WTC11 (cell line): Measurements from ENCODE around the gene RPTOR. TPM values are rescaled to one million over a fixed set of nuclear protein-coding genes. Genes with fewer than 3 reads are reported as not detected.

Experiments
- ATAC-seq: fragments of 200-7000 bp; cut with Tn5 transposase; 2 replicates; pipeline ENCODE4 v1.10.0; 2021; ENCODE audit warnings: mild to moderate bottlenecking, moderate library complexity
- CTCF ChIA-PET: fragments of 300-600 bp; sonication (Branson Sonifier 250); formaldehyde crosslinking; loops from one replicate; lab custom pipeline; 2021; ENCODE audit warnings: antibody characterized with exemption; lab: Charles Lee
- POLR2A ChIA-PET: fragments of 350-600 bp; sonication (Branson Sonifier 250); formaldehyde crosslinking; loops from one replicate; lab custom pipeline; 2021; ENCODE audit warnings: antibody characterized with exemption; lab: Charles Lee
- DNase-seq: peaks from one replicate; pipeline ENCODE4 v3.0.0; 2021; ENCODE audit warnings: low spot score
- H3K27ac Mint-ChIP-seq: 2 replicates; pipeline ENCODE4 v1.8.0; 2021; ENCODE audit warnings: mixed read lengths
- H3K27me3 Mint-ChIP-seq: 2 replicates; pipeline ENCODE4 v1.8.0; 2021; ENCODE audit warnings: low read depth, mild to moderate bottlenecking, moderate library complexity, mixed read lengths
- H3K36me3 Mint-ChIP-seq: 2 replicates; pipeline ENCODE4 v1.8.0; 2021; ENCODE audit warnings: mixed read lengths
- H3K4me1 Mint-ChIP-seq: 2 replicates; pipeline ENCODE4 v1.8.0; 2022; ENCODE audit warnings: mixed read lengths
- H3K4me3 Mint-ChIP-seq: 2 replicates; pipeline ENCODE4 v1.8.0; 2021; ENCODE audit warnings: mild to moderate bottlenecking, moderate library complexity, mixed read lengths
- H3K9me3 Mint-ChIP-seq: 2 replicates; pipeline ENCODE4 v1.8.0; 2021; ENCODE audit warnings: mixed read lengths
- ATF1 ChIP-seq: sonication (generic); formaldehyde crosslinking; IDR thresholded peaks from 2 replicates; pipeline ENCODE4 v1.8.1; 2023; ENCODE audit warnings: mild to moderate bottlenecking, moderate library complexity, missing genetic modification reagents
- ATF3 ChIP-seq: sonication (generic); formaldehyde crosslinking; conservative IDR thresholded peaks from 2 replicates; pipeline ENCODE4 v1.8.1; 2022; ENCODE audit warnings: mild to moderate bottlenecking, missing genetic modification reagents
- CREM ChIP-seq: sonication (generic); formaldehyde crosslinking; IDR thresholded peaks from 2 replicates; pipeline ENCODE4 v1.8.1; 2022; ENCODE audit warnings: mild to moderate bottlenecking, missing genetic modification reagents, moderate library complexity
- E2F5 ChIP-seq: sonication (generic); formaldehyde crosslinking; IDR thresholded peaks from 2 replicates; pipeline ENCODE4 v1.8.1; 2022; ENCODE audit warnings: mild to moderate bottlenecking, moderate library complexity, missing genetic modification reagents
- ELF4 ChIP-seq: sonication (generic); formaldehyde crosslinking; IDR thresholded peaks from 2 replicates; pipeline ENCODE4 v1.8.1; 2022; ENCODE audit warnings: low read depth, mild to moderate bottlenecking, moderate library complexity, missing genetic modification reagents
- ERG ChIP-seq: fragments of 250-450 bp; sonication (Bioruptor Pico); IDR thresholded peaks from 2 replicates; pipeline ENCODE4 v1.8.0; 2021; ENCODE audit warnings: mild to moderate bottlenecking
- GABPB1 ChIP-seq: sonication (generic); formaldehyde crosslinking; IDR thresholded peaks from 2 replicates; pipeline ENCODE4 v1.8.1; 2023; ENCODE audit warnings: mild to moderate bottlenecking, missing genetic modification reagents
- GRHL2 ChIP-seq: fragments of 250-450 bp; sonication (Bioruptor Pico); IDR thresholded peaks from 2 replicates; pipeline ENCODE4 v1.8.0; 2022; ENCODE audit warnings: mild to moderate bottlenecking, moderate library complexity; ENCODE audit not compliant: insufficient replicate concordance, severe bottlenecking
- HMGXB4 ChIP-seq: sonication (generic); formaldehyde crosslinking; IDR thresholded peaks from 2 replicates; pipeline ENCODE4 v1.8.1; 2023; ENCODE audit warnings: mild to moderate bottlenecking, moderate library complexity, missing genetic modification reagents
- IRF2 ChIP-seq: sonication (generic); formaldehyde crosslinking; IDR thresholded peaks from 2 replicates; pipeline ENCODE4 v1.8.0; 2022; ENCODE audit warnings: low read depth, missing genetic modification reagents, borderline replicate concordance
- JUN ChIP-seq: sonication (generic); formaldehyde crosslinking; IDR thresholded peaks from 2 replicates; pipeline ENCODE4 v1.8.0; 2023; ENCODE audit warnings: mild to moderate bottlenecking, missing genetic modification reagents
- KAT7 ChIP-seq: sonication (generic); formaldehyde crosslinking; IDR thresholded peaks from 2 replicates; pipeline ENCODE4 v1.8.1; 2023; ENCODE audit warnings: missing genetic modification reagents, mild to moderate bottlenecking, borderline replicate concordance
- NFYB ChIP-seq: sonication (generic); formaldehyde crosslinking; conservative IDR thresholded peaks from 2 replicates; pipeline ENCODE4 v1.8.0; 2022; ENCODE audit warnings: low read depth, missing genetic modification reagents
- NR1H2 ChIP-seq: sonication (generic); formaldehyde crosslinking; IDR thresholded peaks from 2 replicates; pipeline ENCODE4 v1.9.0; 2021; ENCODE audit warnings: mild to moderate bottlenecking, moderate library complexity, missing genetic modification reagents
- NR2C2 ChIP-seq: sonication (generic); formaldehyde crosslinking; IDR thresholded peaks from 2 replicates; pipeline ENCODE4 v1.8.0; 2022; ENCODE audit warnings: mild to moderate bottlenecking, missing genetic modification reagents
- OVOL2 ChIP-seq: fragments of 250-450 bp; sonication (Bioruptor Pico); IDR thresholded peaks from 2 replicates; pipeline ENCODE4 v1.9.0; 2021; ENCODE audit warnings: mild to moderate bottlenecking, borderline replicate concordance
- PRRX2 ChIP-seq: fragments of 250-450 bp; sonication (Bioruptor Pico); IDR thresholded peaks from 2 replicates; pipeline ENCODE4 v1.8.0; 2021; ENCODE audit warnings: mild to moderate bottlenecking
- TEAD4 ChIP-seq: sonication (generic); formaldehyde crosslinking; IDR thresholded peaks from 2 replicates; pipeline ENCODE4 v1.8.0; 2022; ENCODE audit warnings: mild to moderate bottlenecking, missing genetic modification reagents
- TP53 ChIP-seq: sonication (generic); formaldehyde crosslinking; IDR thresholded peaks from 2 replicates; pipeline ENCODE4 v1.8.1; 2023; ENCODE audit warnings: mild to moderate bottlenecking, missing genetic modification reagents
- ZNF281 ChIP-seq: sonication (generic); formaldehyde crosslinking; IDR thresholded peaks from 2 replicates; pipeline ENCODE4 v1.8.0; 2023; ENCODE audit warnings: mild to moderate bottlenecking, missing genetic modification reagents
- ZNF317 ChIP-seq: sonication (generic); formaldehyde crosslinking; IDR thresholded peaks from 2 replicates; pipeline ENCODE4 v1.8.1; 2023; ENCODE audit warnings: low read depth, mild to moderate bottlenecking, moderate library complexity, missing genetic modification reagents, borderline replicate concordance
- total RNA-seq: library from RNA; stranded (reverse); gene quantifications from 3 replicates; pipeline ENCODE4 v1.2.3, GENCODE V29; 2021

The RPTOR gene
- total RNA-seq, 1 experiment from 2014 or later, result 41.0 TPM

GRCh38 chr17:80789356-80789902 lies 244.8 kb downstream of the RPTOR start:
- Mint-ChIP-seq H3K4me3 (no peak overlapping the region), H3K27me3 (no peaks in the 10 kb centered on the region), H3K4me1 (0 out of 2 replicates have a peak, but pooled peaks cover 12% of the 10 kb centered on the region), H3K27ac (0 out of 2 replicates have a peak overlapping the region, but pooled peaks have one; percentile 9), H3K9me3 (no peaks in the 10 kb centered on the region), H3K36me3 (no peaks in the 10 kb centered on the region)
- no peak for ATAC-seq
- DNase-seq, result no peak
- ChIA-PET CTCF (interaction anchor here (0.9 kb wide), 1 partner anchor 363 kb away, joined by 3 read pairs; no protein-coding TSS in a partner anchor), POLR2A (interaction anchor here (0.5 kb wide), 1 partner anchor 311 kb away, joined by 3 read pairs; no protein-coding TSS in a partner anchor)
- TF ChIP-seq OVOL2 (CRISPR knock-in tag) (no peak), PRRX2 (CRISPR knock-in tag) (no peak), TP53 (CRISPR knock-in tag) (no peak), IRF2 (no peak), E2F5 (no peak), NFYB (CRISPR knock-in tag) (no peak), KAT7 (CRISPR knock-in tag) (no peak), ELF4 (CRISPR knock-in tag) (no peak), GRHL2 (CRISPR knock-in tag) (no peak), NR2C2 (CRISPR knock-in tag) (no peak), HMGXB4 (CRISPR knock-in tag) (no peak), NR1H2 (CRISPR knock-in tag) (no peak), JUN (CRISPR knock-in tag) (no peak), ZNF317 (CRISPR knock-in tag) (no peak), GABPB1 (CRISPR knock-in tag) (no peak), ERG (CRISPR knock-in tag) (no peak), TEAD4 (CRISPR knock-in tag) (no peak), ATF1 (CRISPR knock-in tag) (no peak), CREM (CRISPR knock-in tag) (no peak)

GRCh38 chr17:80790021-80790765 lies 245.6 kb downstream of the RPTOR start:
- Mint-ChIP-seq H3K27me3 (no peaks in the 10 kb centered on the region), H3K4me3 (no peak overlapping the region), H3K36me3 (no peaks in the 10 kb centered on the region), H3K9me3 (no peaks in the 10 kb centered on the region), H3K4me1 (0 out of 2 replicates have a peak, but pooled peaks cover 12% of the 10 kb centered on the region), H3K27ac (peak overlapping the region; percentile 51; the same call in 1 of the 2 replicates)
- ChIA-PET CTCF (interaction anchor here (0.6 to 1.4 kb wide), 4 partner anchors 34 to 363 kb away, joined by 3 to 4 read pairs (median 3); no protein-coding TSS in a partner anchor), POLR2A (interaction anchor here (0.5 kb wide), 1 partner anchor 312 kb away, joined by 3 read pairs; no protein-coding TSS in a partner anchor)
- TF ChIP-seq ATF3 (no peak), HMGXB4 (CRISPR knock-in tag) (no peak), ZNF281 (CRISPR knock-in tag) (no peak)
- no peak for ATAC-seq
- no peak for DNase-seq
